ENCODE results near the gene NEURL3. TPM values are rescaled to one million over a fixed set of nuclear protein-coding genes. Genes with fewer than 3 reads are reported as not detected.

Gene NEURL3
- total and polyA plus RNA-seq, 2 of the 4 experiments (the other 2 are of a cell fraction): not detected

DNA sequence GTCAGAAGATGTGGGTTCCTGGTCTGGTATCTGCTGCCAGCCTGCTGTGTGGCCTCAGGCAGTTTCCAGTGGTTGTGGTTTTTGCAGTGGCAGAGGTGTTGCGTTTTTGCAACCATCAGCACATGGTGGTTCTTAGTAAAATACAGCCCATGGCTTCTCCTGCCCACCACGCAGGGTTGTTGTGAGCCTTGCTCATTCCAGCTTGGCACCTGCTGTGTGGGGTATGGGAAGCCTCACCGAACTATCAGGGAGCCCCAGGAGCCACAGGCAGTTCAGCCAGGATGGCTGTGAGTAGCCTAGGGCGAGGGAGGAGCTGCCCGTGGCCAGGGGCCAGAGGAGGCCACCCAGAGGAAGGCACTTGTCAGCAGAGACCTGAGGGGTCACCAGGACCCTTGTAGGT is 41.2 kb upstream of the NEURL3 start:
- Histone ChIP-seq H4K91ac (ENCODE audit: insufficient read depth, low read depth, low read length) (no peak overlapping the region), H2BK120ac (ENCODE audit: low read depth, low read length) (no peak overlapping the region), H2BK5ac (ENCODE audit: low read depth, low read length, poor library complexity, severe bottlenecking) (no peak overlapping the region), H3K4me1 (ENCODE audit: control insufficient read depth, insufficient read depth, low read length) (peaks cover 9% of the 10 kb centered on the region; the same call in 1 of the 2 replicates), H3K56ac (ENCODE audit: extremely low read depth, insufficient read depth, low read length) (no peak overlapping the region), H3K18ac (ENCODE audit: low read depth, low read length) (no peak overlapping the region), H4K5ac (ENCODE audit: low read depth, low read length) (no peak overlapping the region), H2AFZ (replicated peaks; ENCODE audit: low read length, poor library complexity) (no peak overlapping the region), H2BK15ac (ENCODE audit: low read depth, low read length) (no peak overlapping the region), H3K27ac (ENCODE audit: insufficient read depth, low read length) (no peak overlapping the region), H3K4me3 (ENCODE audit: insufficient read depth, low read depth, low read length) (no peak overlapping the region), H3K79me1 (ENCODE audit: low read depth in 1 of 2, low read length in 2 of 2) (peaks cover 20 to 24% of the 10 kb centered on the region in 2 experiments), H3K14ac (replicated peaks; ENCODE audit: low read depth, low read length) (no peak overlapping the region), H3K9me1 (ENCODE audit: insufficient read depth, low read length) (peaks cover 1% of the 10 kb centered on the region; the same call in 1 of the 2 replicates), H3K4ac (ENCODE audit: low read depth, low read length) (no peak overlapping the region), H4K20me1 (ENCODE audit: insufficient read depth, low read length) (peaks cover 10% of the 10 kb centered on the region), H2BK20ac (ENCODE audit: low read depth, low read length) (no peak overlapping the region), H3K9me3 (ENCODE audit: control insufficient read depth, insufficient read depth, low read length) (no peaks in the 10 kb centered on the region), H3K4me2 (ENCODE audit: low read depth, low read length) (no peak overlapping the region), H3K23ac (ENCODE audit: low read depth, low read length) (no peak overlapping the region), H2AK9ac (replicated peaks; ENCODE audit: low read depth, low read length, poor library complexity) (no peak overlapping the region), H3K9ac (ENCODE audit: low read depth, low read length) (no peak overlapping the region), H4K8ac (ENCODE audit: low read depth in 2 of 2, low read length in 2 of 2) (no peak overlapping the region), H3K27me3 (ENCODE audit: control insufficient read depth, insufficient read depth, low read length) (no peaks in the 10 kb centered on the region), H2AK5ac (ENCODE audit: low read depth, low read length) (no peak overlapping the region), H3K36me3 (ENCODE audit: control insufficient read depth, insufficient read depth, low read length) (peaks cover 24% of the 10 kb centered on the region)
- dilution Hi-C loops (cut with HindIII; ENCODE audit: low sequenced_read_pairs, unreplicated experiment) (no loop called here), intact Hi-C loops (cut with micrococcal nuclease) (no loop called here), in situ Hi-C loops (cut with MboI; ENCODE audit: low sequenced_read_pairs) (no loop called here)
- DNase-seq (no peak), ATAC-seq (ENCODE audit: low read depth) (no peak)
- ChIA-PET POLR2A (ENCODE audit: unreplicated experiment) (no interaction called here), CTCF (no interaction called here)
- 89% methylated on average over 3 of the region's 5 CpGs; no CpG with 5 or more reads in 1 of the 2 experiments for WGBS, 2 experiments (ENCODE audit: extremely low coverage in 2 of 2, insufficient read length in 1 of 2)
- BruUV-seq (replicated peaks): no TSS peak
- TF ChIP-seq MAFK (IDR thresholded peaks at IDR 0.05; ENCODE audit: low read depth, low read length) (no peak), FOS (IDR thresholded peaks at IDR 0.05; ENCODE audit: low read depth, low read length) (no peak), NFE2L2 (IDR thresholded peaks at IDR 0.05; ENCODE audit: low read depth, low read length) (no peak), BHLHE40 (IDR thresholded peaks at IDR 0.05; ENCODE audit: low read depth, low read length) (no peak), SMC3 (IDR thresholded peaks at IDR 0.05; ENCODE audit: low read depth, low read length) (no peak), MAZ (IDR thresholded peaks at IDR 0.05; ENCODE audit: borderline replicate concordance, low read depth, low read length) (no peak), USF2 (IDR thresholded peaks at IDR 0.05; ENCODE audit: low read depth, low read length) (no peak), RFX5 (IDR thresholded peaks at IDR 0.05; ENCODE audit: low read depth, low read length) (no peak), MXI1 (IDR thresholded peaks at IDR 0.05; ENCODE audit: borderline replicate concordance, low read depth, low read length) (no peak), CHD1 (IDR thresholded peaks at IDR 0.05; ENCODE audit: low read depth, low read length) (no peak), CEBPB (IDR thresholded peaks at IDR 0.05; ENCODE audit: low read depth, low read length) (no peak), POLR2A (IDR thresholded peaks at IDR 0.05; ENCODE audit: low read depth, low read length) (no peak), RAD21 (IDR thresholded peaks at IDR 0.05; ENCODE audit: low read length) (no peak), RCOR1 (IDR thresholded peaks at IDR 0.05; ENCODE audit: insufficient replicate concordance, low read length) (no peak)
- TF ChIP-seq, protein P1, sequence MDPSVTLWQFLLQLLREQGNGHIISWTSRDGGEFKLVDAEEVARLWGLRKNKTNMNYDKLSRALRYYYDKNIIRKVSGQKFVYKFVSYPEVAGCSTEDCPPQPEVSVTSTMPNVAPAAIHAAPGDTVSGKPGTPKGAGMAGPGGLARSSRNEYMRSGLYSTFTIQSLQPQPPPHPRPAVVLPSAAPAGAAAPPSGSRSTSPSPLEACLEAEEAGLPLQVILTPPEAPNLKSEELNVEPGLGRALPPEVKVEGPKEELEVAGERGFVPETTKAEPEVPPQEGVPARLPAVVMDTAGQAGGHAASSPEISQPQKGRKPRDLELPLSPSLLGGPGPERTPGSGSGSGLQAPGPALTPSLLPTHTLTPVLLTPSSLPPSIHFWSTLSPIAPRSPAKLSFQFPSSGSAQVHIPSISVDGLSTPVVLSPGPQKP (IDR thresholded peaks at IDR 0.05; ENCODE audit: borderline replicate concordance, low read depth, low read length): no peak
- TF ChIP-seq, protein P2, sequence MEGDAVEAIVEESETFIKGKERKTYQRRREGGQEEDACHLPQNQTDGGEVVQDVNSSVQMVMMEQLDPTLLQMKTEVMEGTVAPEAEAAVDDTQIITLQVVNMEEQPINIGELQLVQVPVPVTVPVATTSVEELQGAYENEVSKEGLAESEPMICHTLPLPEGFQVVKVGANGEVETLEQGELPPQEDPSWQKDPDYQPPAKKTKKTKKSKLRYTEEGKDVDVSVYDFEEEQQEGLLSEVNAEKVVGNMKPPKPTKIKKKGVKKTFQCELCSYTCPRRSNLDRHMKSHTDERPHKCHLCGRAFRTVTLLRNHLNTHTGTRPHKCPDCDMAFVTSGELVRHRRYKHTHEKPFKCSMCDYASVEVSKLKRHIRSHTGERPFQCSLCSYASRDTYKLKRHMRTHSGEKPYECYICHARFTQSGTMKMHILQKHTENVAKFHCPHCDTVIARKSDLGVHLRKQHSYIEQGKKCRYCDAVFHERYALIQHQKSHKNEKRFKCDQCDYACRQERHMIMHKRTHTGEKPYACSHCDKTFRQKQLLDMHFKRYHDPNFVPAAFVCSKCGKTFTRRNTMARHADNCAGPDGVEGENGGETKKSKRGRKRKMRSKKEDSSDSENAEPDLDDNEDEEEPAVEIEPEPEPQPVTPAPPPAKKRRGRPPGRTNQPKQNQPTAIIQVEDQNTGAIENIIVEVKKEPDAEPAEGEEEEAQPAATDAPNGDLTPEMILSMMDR (conservative IDR thresholded peaks at IDR 0.05; ENCODE audit: low read depth, low read length): no peak
